ENCODE data around the gene KLHL25. TPM values are rescaled to one million over a fixed set of nuclear protein-coding genes. Genes with fewer than 3 reads are reported as not detected.

KLHL25 gene
- total RNA-seq, 4 donors from 2014 or later, result 8.8 to 21.3 (median 11.8) TPM

GRCh38 chr15:85753791-85754452 lies 40.8 kb downstream of the KLHL25 start:
- Histone ChIP-seq H3K4me1 (peaks cover 0 to 71% (median 35%) of the 10 kb centered on the region in 3 donors), H3K4me3 (no peak overlapping the region), H3K27me3 (no peaks in the 10 kb centered on the region), H3K27ac (no peak overlapping the region), H3K36me3 (peaks cover 0 to 14% of the 10 kb centered on the region in 2 donors), H3K9me3 (no peaks in the 10 kb centered on the region)
- 92 to 100% methylated on average over 1 to 3 of the region's 10 CpGs for WGBS, 2 donors (ENCODE audit: low coverage in 1 of 2)
- TF ChIP-seq EP300 (IDR thresholded peaks at IDR 0.05) (no peak), POLR2AphosphoS5 (IDR thresholded peaks at IDR 0.05) (no peak), POLR2A (IDR thresholded peaks at IDR 0.05) (no peak)
- TF ChIP-seq, protein P1, sequence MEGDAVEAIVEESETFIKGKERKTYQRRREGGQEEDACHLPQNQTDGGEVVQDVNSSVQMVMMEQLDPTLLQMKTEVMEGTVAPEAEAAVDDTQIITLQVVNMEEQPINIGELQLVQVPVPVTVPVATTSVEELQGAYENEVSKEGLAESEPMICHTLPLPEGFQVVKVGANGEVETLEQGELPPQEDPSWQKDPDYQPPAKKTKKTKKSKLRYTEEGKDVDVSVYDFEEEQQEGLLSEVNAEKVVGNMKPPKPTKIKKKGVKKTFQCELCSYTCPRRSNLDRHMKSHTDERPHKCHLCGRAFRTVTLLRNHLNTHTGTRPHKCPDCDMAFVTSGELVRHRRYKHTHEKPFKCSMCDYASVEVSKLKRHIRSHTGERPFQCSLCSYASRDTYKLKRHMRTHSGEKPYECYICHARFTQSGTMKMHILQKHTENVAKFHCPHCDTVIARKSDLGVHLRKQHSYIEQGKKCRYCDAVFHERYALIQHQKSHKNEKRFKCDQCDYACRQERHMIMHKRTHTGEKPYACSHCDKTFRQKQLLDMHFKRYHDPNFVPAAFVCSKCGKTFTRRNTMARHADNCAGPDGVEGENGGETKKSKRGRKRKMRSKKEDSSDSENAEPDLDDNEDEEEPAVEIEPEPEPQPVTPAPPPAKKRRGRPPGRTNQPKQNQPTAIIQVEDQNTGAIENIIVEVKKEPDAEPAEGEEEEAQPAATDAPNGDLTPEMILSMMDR (IDR thresholded peaks at IDR 0.05), result no peak
- ATAC-seq, result no peak

GRCh38 chr15:85753261-85753660 lies 41.5 kb downstream of the KLHL25 start:
- ATAC-seq, result no peak
- Histone ChIP-seq H3K9me3 (no peaks in the 10 kb centered on the region), H3K27me3 (no peaks in the 10 kb centered on the region), H3K4me1 (peaks cover 0 to 75% (median 41%) of the 10 kb centered on the region in 3 donors), H3K27ac (no peak overlapping the region), H3K4me3 (no peak overlapping the region), H3K36me3 (peaks cover 0 to 14% of the 10 kb centered on the region in 2 donors)
- TF ChIP-seq POLR2AphosphoS5 (IDR thresholded peaks at IDR 0.05) (no peak), EP300 (IDR thresholded peaks at IDR 0.05) (no peak), POLR2A (IDR thresholded peaks at IDR 0.05) (no peak)
- TF ChIP-seq, protein P1 (IDR thresholded peaks at IDR 0.05), result no peak
- 100% methylated on average over 1 of the region's 1 CpG; no CpG with 5 or more reads in 1 of the 2 donors for WGBS, 2 donors (ENCODE audit: low coverage in 1 of 2)

DNA sequence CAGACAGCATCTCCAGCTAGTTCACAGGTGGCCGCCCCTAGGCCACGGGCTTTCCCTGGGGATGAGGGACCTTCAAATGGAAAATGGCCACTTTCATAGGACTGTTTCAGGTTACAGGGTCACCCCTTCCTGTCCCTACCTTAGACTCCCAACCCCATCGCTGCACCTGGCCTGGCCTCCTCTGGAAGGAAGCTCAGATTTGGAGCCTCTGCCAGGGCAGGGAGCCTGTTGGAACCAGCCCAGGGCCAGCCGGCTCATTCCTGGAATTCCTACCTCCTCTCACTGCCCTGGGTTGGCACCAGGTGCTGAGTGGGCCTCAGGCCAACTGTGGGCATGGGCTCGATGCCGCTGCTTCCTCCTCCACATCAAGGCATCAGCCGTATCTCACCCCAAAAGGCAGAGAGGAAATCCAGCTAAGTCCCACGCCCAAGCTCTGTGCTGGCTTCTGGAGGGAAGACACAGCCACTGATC lies 42.2 kb downstream of the KLHL25 start:
- Histone ChIP-seq H3K27ac (peak overlapping the region in 2 of 4 donors; percentile 46 to 80), H3K4me1 (peaks cover 0 to 74% (median 44%) of the 10 kb centered on the region in 3 donors), H3K36me3 (peaks cover 0 to 14% of the 10 kb centered on the region in 2 donors), H3K9me3 (no peaks in the 10 kb centered on the region), H3K27me3 (no peaks in the 10 kb centered on the region), H3K4me3 (no peak overlapping the region)
- no peak for TF ChIP-seq EP300 (IDR thresholded peaks at IDR 0.05)
- TF ChIP-seq POLR2A (IDR thresholded peaks at IDR 0.05), result no peak
- TF ChIP-seq, protein P1 (IDR thresholded peaks at IDR 0.05), result no peak
- no peak for TF ChIP-seq POLR2AphosphoS5 (IDR thresholded peaks at IDR 0.05)
- ATAC-seq, result no peak
- 20 to 70% methylated on average over 2 of the region's 8 CpGs for WGBS, 2 donors (ENCODE audit: low coverage in 1 of 2)

GRCh38 chr15:85752124-85752475 lies 42.6 kb downstream of the KLHL25 start:
- ATAC-seq, result no peak
- Histone ChIP-seq H3K36me3 (peaks cover 0 to 18% of the 10 kb centered on the region in 2 donors), H3K27me3 (no peaks in the 10 kb centered on the region), H3K4me3 (no peak overlapping the region), H3K4me1 (peaks cover 0 to 73% (median 44%) of the 10 kb centered on the region in 3 donors), H3K9me3 (no peaks in the 10 kb centered on the region), H3K27ac (peak overlapping the region in 3 of 4 donors; percentile 79 to 88 (median 80))
- WGBS, 2 donors (ENCODE audit: low coverage in 1 of 2), result 100% methylated on average over 1 of the region's 15 CpGs; no CpG with 5 or more reads in 1 of the 2 donors
- TF ChIP-seq POLR2AphosphoS5 (IDR thresholded peaks at IDR 0.05) (no peak), POLR2A (IDR thresholded peaks at IDR 0.05) (no peak), EP300 (IDR thresholded peaks at IDR 0.05) (no peak)
- TF ChIP-seq, protein P1 (IDR thresholded peaks at IDR 0.05), result no peak
